GM06990 (cell line): ENCODE measurements around the gene EHBP1.

Experiments
- DNase-seq: peaks from one replicate; pipeline ENCODE4 v3.0.0-alpha.2; 2011; ENCODE audit not compliant: insufficient read length; ENCODE audit errors: extremely low read depth
- H3K27me3 ChIP-seq: replicated peaks from 2 replicates; pipeline ENCODE4 v1.6.0; 2011; ENCODE audit warnings: low read length; ENCODE audit not compliant: control insufficient read depth, insufficient read depth
- H3K36me3 ChIP-seq: 2 replicates; pipeline ENCODE4 v1.5.1; 2011; ENCODE audit warnings: low read length; ENCODE audit not compliant: control insufficient read depth, insufficient read depth
- H3K4me3 ChIP-seq: replicated peaks from 2 replicates; pipeline ENCODE4 v1.5.1; 2011; ENCODE audit warnings: low read depth, mild to moderate bottlenecking, control low read depth, low read length
- TF ChIP-seq, protein P1 (sequence below): IDR thresholded peaks from 2 replicates; pipeline ENCODE4 v1.5.1; 2011; ENCODE audit warnings: low read length, control low read depth, mild to moderate bottlenecking, inconsistent platforms; ENCODE audit not compliant: insufficient read depth, poor library complexity, severe bottlenecking

EHBP1 gene

DNA sequence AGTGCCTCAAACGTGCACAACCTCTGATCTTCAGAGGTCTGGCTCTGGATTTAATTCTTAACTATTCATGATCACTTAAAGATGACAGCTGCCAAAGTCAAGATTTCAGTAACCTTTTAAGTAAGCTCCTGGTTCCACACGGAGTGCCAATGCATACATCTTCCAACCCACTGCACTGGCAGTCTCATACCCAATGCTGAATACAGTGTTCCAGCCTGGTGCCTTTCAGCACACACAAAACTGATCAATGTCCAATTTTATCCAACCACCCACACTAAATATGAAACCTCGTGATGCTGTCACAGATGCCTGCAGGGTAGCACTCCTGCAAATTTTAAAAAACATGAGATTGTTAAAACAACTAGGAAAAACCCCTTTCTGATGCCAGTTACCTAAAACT, 84.0 kb downstream of the EHBP1 start:
- H3K36me3 ChIP-seq: no peaks in the 10 kb centered on the region
- no peaks in the 10 kb centered on the region for H3K27me3 ChIP-seq
- no peak overlapping the region for H3K4me3 ChIP-seq
- TF ChIP-seq, protein P1, sequence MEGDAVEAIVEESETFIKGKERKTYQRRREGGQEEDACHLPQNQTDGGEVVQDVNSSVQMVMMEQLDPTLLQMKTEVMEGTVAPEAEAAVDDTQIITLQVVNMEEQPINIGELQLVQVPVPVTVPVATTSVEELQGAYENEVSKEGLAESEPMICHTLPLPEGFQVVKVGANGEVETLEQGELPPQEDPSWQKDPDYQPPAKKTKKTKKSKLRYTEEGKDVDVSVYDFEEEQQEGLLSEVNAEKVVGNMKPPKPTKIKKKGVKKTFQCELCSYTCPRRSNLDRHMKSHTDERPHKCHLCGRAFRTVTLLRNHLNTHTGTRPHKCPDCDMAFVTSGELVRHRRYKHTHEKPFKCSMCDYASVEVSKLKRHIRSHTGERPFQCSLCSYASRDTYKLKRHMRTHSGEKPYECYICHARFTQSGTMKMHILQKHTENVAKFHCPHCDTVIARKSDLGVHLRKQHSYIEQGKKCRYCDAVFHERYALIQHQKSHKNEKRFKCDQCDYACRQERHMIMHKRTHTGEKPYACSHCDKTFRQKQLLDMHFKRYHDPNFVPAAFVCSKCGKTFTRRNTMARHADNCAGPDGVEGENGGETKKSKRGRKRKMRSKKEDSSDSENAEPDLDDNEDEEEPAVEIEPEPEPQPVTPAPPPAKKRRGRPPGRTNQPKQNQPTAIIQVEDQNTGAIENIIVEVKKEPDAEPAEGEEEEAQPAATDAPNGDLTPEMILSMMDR: no peak
- DNase-seq: no peak

DNA sequence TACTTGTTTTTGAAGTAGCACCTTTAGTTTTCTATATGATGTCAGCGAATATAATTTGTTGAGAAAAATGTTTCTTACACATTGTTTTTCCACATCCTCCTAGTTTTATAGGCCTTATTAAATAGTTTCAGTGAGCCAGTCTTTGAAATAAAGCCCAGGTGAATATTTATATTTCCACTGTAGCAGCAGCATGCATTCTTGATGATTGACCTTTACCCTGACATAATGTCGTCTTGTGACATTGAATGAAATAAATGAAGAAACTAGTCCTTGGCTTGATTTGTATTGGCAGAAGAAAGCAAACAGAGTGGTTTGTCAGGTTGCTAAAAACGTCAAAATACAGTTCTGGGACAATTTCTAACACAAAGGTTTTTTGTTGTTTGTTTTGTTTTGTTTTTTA, 84.4 kb downstream of the EHBP1 start:
- Histone ChIP-seq H3K36me3 (no peaks in the 10 kb centered on the region), H3K4me3 (no peak overlapping the region), H3K27me3 (no peaks in the 10 kb centered on the region)
- TF ChIP-seq, protein P1: no peak
- no peak for DNase-seq

DNA sequence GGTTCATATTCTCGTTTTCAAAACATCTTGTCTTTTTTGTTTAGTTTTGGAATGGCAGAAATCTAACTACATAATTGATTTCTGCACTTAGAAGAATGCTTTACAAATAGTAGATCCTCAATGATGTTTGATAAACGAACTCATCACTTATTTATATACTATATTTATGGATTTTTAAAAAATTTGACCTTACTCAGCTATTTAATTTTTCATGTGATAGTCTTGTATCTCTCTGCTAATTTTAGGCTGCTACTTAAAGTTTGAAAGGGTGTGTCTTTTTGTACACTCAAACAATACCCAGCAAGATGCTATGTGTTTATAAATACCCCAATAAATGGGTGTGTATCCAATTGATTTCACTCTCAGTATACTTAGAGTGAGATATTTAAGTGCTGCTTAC, 86.9 kb downstream of the EHBP1 start:
- no peak overlapping the region for H3K4me3 ChIP-seq
- H3K36me3 ChIP-seq: no peaks in the 10 kb centered on the region
- H3K27me3 ChIP-seq: no peaks in the 10 kb centered on the region
- TF ChIP-seq, protein P1: no peak
- no peak for DNase-seq

DNA sequence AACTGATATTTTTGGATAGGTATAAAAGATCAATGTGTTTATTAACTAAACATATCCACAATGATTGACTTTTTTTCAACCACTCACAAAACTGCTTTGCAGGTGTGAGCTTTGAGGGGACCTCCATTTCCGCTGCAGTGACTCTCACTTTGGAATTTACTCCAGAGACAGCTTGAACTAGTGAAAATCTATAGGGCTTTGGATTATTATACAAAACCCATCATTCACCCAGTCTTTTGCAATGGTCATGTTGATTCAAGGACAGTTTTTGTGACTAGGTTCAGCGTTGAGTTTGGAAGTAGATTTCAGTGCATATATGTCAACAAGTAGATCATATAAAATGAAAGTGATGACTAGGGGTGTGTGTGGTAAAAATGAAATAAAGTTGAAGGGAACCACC, 87.7 kb downstream of the EHBP1 start:
- TF ChIP-seq, protein P1: no peak
- H3K4me3 ChIP-seq: no peak overlapping the region

DNA sequence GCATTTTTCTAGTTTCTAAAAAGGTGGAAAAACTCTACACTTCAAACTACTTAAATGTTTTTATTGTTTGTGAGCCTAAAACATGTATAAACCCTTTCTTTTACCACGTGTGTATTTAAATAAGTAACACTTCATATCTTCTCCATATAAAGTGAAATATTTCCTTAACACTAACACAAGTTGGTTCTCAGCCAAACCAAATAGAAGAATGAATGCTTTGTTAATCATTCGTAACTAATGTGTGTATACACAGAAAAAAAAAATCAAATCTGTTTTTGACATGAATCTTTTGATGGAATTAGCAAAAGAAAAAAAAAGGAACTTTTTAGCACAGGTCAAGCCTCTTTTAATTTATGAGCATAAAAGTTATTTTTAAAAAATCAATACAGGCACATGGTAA, 89.3 kb downstream of the EHBP1 start:
- no peaks in the 10 kb centered on the region for H3K27me3 ChIP-seq

More for the DNA sequence above, 87.7 kb downstream of the EHBP1 start:
- DNase-seq: no peak
- Histone ChIP-seq H3K27me3 (no peaks in the 10 kb centered on the region), H3K36me3 (no peaks in the 10 kb centered on the region)

More for the DNA sequence above, 89.3 kb downstream of the EHBP1 start:
- no peak overlapping the region for H3K4me3 ChIP-seq
- TF ChIP-seq, protein P1: no peak
- H3K36me3 ChIP-seq: no peaks in the 10 kb centered on the region
- DNase-seq: no peak
